Testis (tissue), 2 donors: Measurements from ENCODE around the gene NRL.

Source experiments
- POLR2A ChIP-seq: fragments of 450-650 bp; IDR thresholded peaks from one replicate; pipeline ENCODE4 v1.6.1; 2017; ENCODE audit warnings: antibody characterized with exemption, mild to moderate bottlenecking, moderate library complexity
- TF ChIP-seq, protein P1 (sequence below), 3 experiments: fragments of 450-650 bp in 2 of 3; fragments of 200-600 bp in 1 of 3; sonication (generic) in 1 of 3; IDR thresholded peaks; one replicate each; pipeline ENCODE4 v1.5.1; 2016 to 2019; ENCODE audit warnings: antibody characterized with exemption in 3 of 3, mild to moderate bottlenecking in 2 of 3, moderate library complexity in 1 of 3

DNA sequence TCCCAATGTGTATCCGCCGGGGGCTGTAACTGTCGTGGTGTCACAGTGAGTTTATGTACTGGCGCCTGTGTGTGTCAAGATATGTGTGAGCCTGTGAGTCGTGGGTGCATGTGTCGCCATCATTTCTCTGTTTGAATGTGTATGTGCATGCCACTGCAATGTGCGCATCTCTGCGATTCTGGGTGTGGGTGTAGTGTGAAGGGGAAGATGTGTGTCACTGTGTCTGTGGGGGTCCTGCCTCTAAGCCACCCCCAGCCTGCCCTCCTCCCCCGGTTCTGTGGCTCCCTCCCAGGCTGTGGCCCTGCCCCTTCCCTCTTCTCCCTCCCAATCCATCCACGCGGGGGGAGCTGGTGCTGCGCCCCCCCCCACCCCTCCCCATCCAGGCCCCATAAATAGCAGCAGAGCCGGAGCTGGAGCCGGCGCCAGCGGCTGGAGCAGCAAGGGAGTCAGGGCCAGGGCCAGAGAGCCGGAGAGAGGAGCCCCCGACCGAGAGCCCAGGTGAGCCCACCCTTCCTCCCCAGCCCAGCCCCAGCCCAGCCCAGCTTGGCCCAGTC, 43.5 kb downstream of the NRL start, which contains the start of gene CPNE6:
- TF ChIP-seq, protein P1, sequence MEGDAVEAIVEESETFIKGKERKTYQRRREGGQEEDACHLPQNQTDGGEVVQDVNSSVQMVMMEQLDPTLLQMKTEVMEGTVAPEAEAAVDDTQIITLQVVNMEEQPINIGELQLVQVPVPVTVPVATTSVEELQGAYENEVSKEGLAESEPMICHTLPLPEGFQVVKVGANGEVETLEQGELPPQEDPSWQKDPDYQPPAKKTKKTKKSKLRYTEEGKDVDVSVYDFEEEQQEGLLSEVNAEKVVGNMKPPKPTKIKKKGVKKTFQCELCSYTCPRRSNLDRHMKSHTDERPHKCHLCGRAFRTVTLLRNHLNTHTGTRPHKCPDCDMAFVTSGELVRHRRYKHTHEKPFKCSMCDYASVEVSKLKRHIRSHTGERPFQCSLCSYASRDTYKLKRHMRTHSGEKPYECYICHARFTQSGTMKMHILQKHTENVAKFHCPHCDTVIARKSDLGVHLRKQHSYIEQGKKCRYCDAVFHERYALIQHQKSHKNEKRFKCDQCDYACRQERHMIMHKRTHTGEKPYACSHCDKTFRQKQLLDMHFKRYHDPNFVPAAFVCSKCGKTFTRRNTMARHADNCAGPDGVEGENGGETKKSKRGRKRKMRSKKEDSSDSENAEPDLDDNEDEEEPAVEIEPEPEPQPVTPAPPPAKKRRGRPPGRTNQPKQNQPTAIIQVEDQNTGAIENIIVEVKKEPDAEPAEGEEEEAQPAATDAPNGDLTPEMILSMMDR (IDR thresholded peaks at IDR 0.05): no peak
- no peak for TF ChIP-seq POLR2A
